Measurements from ENCODE around the gene BMP7.

BMP7 gene

GRCh38 chr20:57278457-57278856 lies 12.0 kb upstream of the BMP7 start:
- Histone ChIP-seq H2AFZ (ENCODE audit: low read length) (no peak overlapping the region), H2BK15ac (ENCODE audit: low read length) (no peak overlapping the region), H2BK120ac (ENCODE audit: low read depth, low read length) (no peak overlapping the region), H3K79me1 (ENCODE audit: low read depth, low read length) (no peaks in the 10 kb centered on the region), H4K8ac (ENCODE audit: low read depth, low read length) (no peak overlapping the region), H3K9ac (ENCODE audit: low read depth, low read length, poor library complexity) (no peak overlapping the region), H3K27me3 (ENCODE audit: control insufficient read depth in 3 of 3, insufficient read depth in 3 of 3, low read depth in 1 of 3, low read length in 3 of 3) (no peaks in the 10 kb centered on the region), H2BK12ac (ENCODE audit: low read length) (no peak overlapping the region), H2AK5ac (ENCODE audit: low read depth, low read length) (no peak overlapping the region), H2BK5ac (ENCODE audit: low read length) (no peak overlapping the region), H3K18ac (ENCODE audit: low read length) (no peak overlapping the region), H3K27ac (replicated peaks; ENCODE audit: low read length) (no peak overlapping the region), H3K14ac (ENCODE audit: low read length) (no peak overlapping the region), H3K23ac (ENCODE audit: low read depth, low read length, poor library complexity) (no peak overlapping the region), H3K4me3 (ENCODE audit: low read length in 2 of 2) (no peak overlapping the region), H3K36me3 (replicated peaks in 1 of 2; ENCODE audit: control insufficient read depth in 2 of 2, insufficient read depth in 2 of 2, low read length in 2 of 2) (no peaks in the 10 kb centered on the region), H3K9me3 (replicated peaks in 1 of 2; ENCODE audit: control insufficient read depth in 2 of 2, insufficient read depth in 1 of 2, low read depth in 1 of 2, low read length in 2 of 2) (no peaks in the 10 kb centered on the region), H3K4me2 (ENCODE audit: insufficient read depth, low read length, poor library complexity, severe bottlenecking) (no peak overlapping the region), H3K4ac (ENCODE audit: low read length) (no peak overlapping the region), H3K4me1 (ENCODE audit: control insufficient read depth in 2 of 2, insufficient read depth in 1 of 2, low read depth in 1 of 2, low read length in 2 of 2) (peaks cover 18 to 33% of the 10 kb centered on the region in 2 donors), H4K91ac (ENCODE audit: low read depth, low read length, poor library complexity) (no peak overlapping the region)
- DNase-seq (ENCODE audit: low spot score): no peak
- no CpG with 5 or more reads among the region's 9 CpGs for WGBS, 2 donors (ENCODE audit: extremely low coverage in 2 of 2, insufficient read length in 2 of 2, insufficient replicate concordance in 1 of 2)

GRCh38 chr20:57277398-57278105 lies 11.1 kb upstream of the BMP7 start:
- no peak overlapping the region for H3K27ac ChIP-seq (replicated peaks; ENCODE audit: low read length)
- no peak overlapping the region for H2BK15ac ChIP-seq (ENCODE audit: low read length)
- no peak overlapping the region for H3K4me3 ChIP-seq (ENCODE audit: low read length in 2 of 2)
- no peak overlapping the region for H3K4me2 ChIP-seq (ENCODE audit: insufficient read depth, low read length, poor library complexity, severe bottlenecking)
- H3K36me3 ChIP-seq (replicated peaks in 1 of 2; ENCODE audit: control insufficient read depth in 2 of 2, insufficient read depth in 2 of 2, low read length in 2 of 2): no peaks in the 10 kb centered on the region
- peak overlapping the region; percentile 49 for H3K18ac ChIP-seq (ENCODE audit: low read length)
- no peak overlapping the region for H3K9ac ChIP-seq (ENCODE audit: low read depth, low read length, poor library complexity)
- no peaks in the 10 kb centered on the region for H3K9me3 ChIP-seq (replicated peaks in 1 of 2; ENCODE audit: control insufficient read depth in 2 of 2, insufficient read depth in 1 of 2, low read depth in 1 of 2, low read length in 2 of 2)
- H3K79me1 ChIP-seq (ENCODE audit: low read depth, low read length): no peaks in the 10 kb centered on the region
- H3K4ac ChIP-seq (ENCODE audit: low read length): no peak overlapping the region
- no peak overlapping the region for H2BK5ac ChIP-seq (ENCODE audit: low read length)
- no peak overlapping the region for H2BK12ac ChIP-seq (ENCODE audit: low read length)
- H4K8ac ChIP-seq (ENCODE audit: low read depth, low read length): no peak overlapping the region
- peak overlapping the region; percentile 88 for H2AK5ac ChIP-seq (ENCODE audit: low read depth, low read length)
- no CpG with 5 or more reads among the region's 8 CpGs for WGBS, 2 donors (ENCODE audit: extremely low coverage in 2 of 2, insufficient read length in 2 of 2, insufficient replicate concordance in 1 of 2)
- H3K14ac ChIP-seq (ENCODE audit: low read length): no peak overlapping the region
- peaks cover 16 to 36% of the 10 kb centered on the region in 2 donors for H3K4me1 ChIP-seq (ENCODE audit: control insufficient read depth in 2 of 2, insufficient read depth in 1 of 2, low read depth in 1 of 2, low read length in 2 of 2)
- no peaks in the 10 kb centered on the region for H3K27me3 ChIP-seq (ENCODE audit: control insufficient read depth in 3 of 3, insufficient read depth in 3 of 3, low read depth in 1 of 3, low read length in 3 of 3)
- no peak overlapping the region for H2BK120ac ChIP-seq (ENCODE audit: low read depth, low read length)
- H4K91ac ChIP-seq (ENCODE audit: low read depth, low read length, poor library complexity): peak overlapping the region; percentile 41
- no peak overlapping the region for H2AFZ ChIP-seq (ENCODE audit: low read length)
- H3K23ac ChIP-seq (ENCODE audit: low read depth, low read length, poor library complexity): no peak overlapping the region
- no peak for DNase-seq (ENCODE audit: low spot score)

GRCh38 chr20:57276221-57276620 lies 9.8 kb upstream of the BMP7 start:
- Histone ChIP-seq H3K14ac (ENCODE audit: low read length) (no peak overlapping the region), H3K4ac (ENCODE audit: low read length) (no peak overlapping the region), H3K27ac (replicated peaks; ENCODE audit: low read length) (no peak overlapping the region), H3K9ac (ENCODE audit: low read depth, low read length, poor library complexity) (no peak overlapping the region), H2BK5ac (ENCODE audit: low read length) (no peak overlapping the region), H3K9me3 (replicated peaks in 1 of 2; ENCODE audit: control insufficient read depth in 2 of 2, insufficient read depth in 1 of 2, low read depth in 1 of 2, low read length in 2 of 2) (no peaks in the 10 kb centered on the region), H3K27me3 (ENCODE audit: control insufficient read depth in 3 of 3, insufficient read depth in 3 of 3, low read depth in 1 of 3, low read length in 3 of 3) (no peaks in the 10 kb centered on the region), H3K4me3 (ENCODE audit: low read length in 2 of 2) (no peak overlapping the region), H2AFZ (ENCODE audit: low read length) (no peak overlapping the region), H3K4me2 (ENCODE audit: insufficient read depth, low read length, poor library complexity, severe bottlenecking) (no peak overlapping the region), H3K18ac (ENCODE audit: low read length) (no peak overlapping the region), H4K8ac (ENCODE audit: low read depth, low read length) (no peak overlapping the region), H4K91ac (ENCODE audit: low read depth, low read length, poor library complexity) (no peak overlapping the region), H2AK5ac (ENCODE audit: low read depth, low read length) (no peak overlapping the region), H2BK120ac (ENCODE audit: low read depth, low read length) (no peak overlapping the region), H3K4me1 (ENCODE audit: control insufficient read depth in 2 of 2, insufficient read depth in 1 of 2, low read depth in 1 of 2, low read length in 2 of 2) (peaks cover 14 to 28% of the 10 kb centered on the region in 2 donors), H3K36me3 (replicated peaks in 1 of 2; ENCODE audit: control insufficient read depth in 2 of 2, insufficient read depth in 2 of 2, low read length in 2 of 2) (no peaks in the 10 kb centered on the region), H3K79me1 (ENCODE audit: low read depth, low read length) (no peaks in the 10 kb centered on the region), H3K23ac (ENCODE audit: low read depth, low read length, poor library complexity) (no peak overlapping the region), H2BK15ac (ENCODE audit: low read length) (no peak overlapping the region), H2BK12ac (ENCODE audit: low read length) (no peak overlapping the region)
- WGBS, 2 donors (ENCODE audit: extremely low coverage in 2 of 2, insufficient read length in 2 of 2, insufficient replicate concordance in 1 of 2): no CpG with 5 or more reads among the region's 5 CpGs
- no peak for DNase-seq (ENCODE audit: low spot score)

- Histone ChIP-seq H4K8ac (ENCODE audit: low read depth, low read length) (no peak overlapping the region), H2BK120ac (ENCODE audit: low read depth, low read length) (no peak overlapping the region), H2BK12ac (ENCODE audit: low read length) (no peak overlapping the region), H2BK5ac (ENCODE audit: low read length) (no peak overlapping the region), H3K4ac (ENCODE audit: low read length) (no peak overlapping the region), H3K4me3 (ENCODE audit: low read length in 2 of 2) (no peak overlapping the region), H3K36me3 (replicated peaks in 1 of 2; ENCODE audit: control insufficient read depth in 2 of 2, insufficient read depth in 2 of 2, low read length in 2 of 2) (no peaks in the 10 kb centered on the region), H3K79me1 (ENCODE audit: low read depth, low read length) (no peaks in the 10 kb centered on the region), H2AK5ac (ENCODE audit: low read depth, low read length) (no peak overlapping the region), H3K4me1 (ENCODE audit: control insufficient read depth in 2 of 2, insufficient read depth in 1 of 2, low read depth in 1 of 2, low read length in 2 of 2) (peaks cover 14 to 27% of the 10 kb centered on the region in 2 donors), H3K9me3 (replicated peaks in 1 of 2; ENCODE audit: control insufficient read depth in 2 of 2, insufficient read depth in 1 of 2, low read depth in 1 of 2, low read length in 2 of 2) (no peaks in the 10 kb centered on the region), H3K27me3 (ENCODE audit: control insufficient read depth in 3 of 3, insufficient read depth in 3 of 3, low read depth in 1 of 3, low read length in 3 of 3) (no peaks in the 10 kb centered on the region), H2BK15ac (ENCODE audit: low read length) (no peak overlapping the region), H2AFZ (ENCODE audit: low read length) (no peak overlapping the region), H3K27ac (replicated peaks; ENCODE audit: low read length) (no peak overlapping the region), H4K91ac (ENCODE audit: low read depth, low read length, poor library complexity) (no peak overlapping the region), H3K23ac (ENCODE audit: low read depth, low read length, poor library complexity) (no peak overlapping the region), H3K4me2 (ENCODE audit: insufficient read depth, low read length, poor library complexity, severe bottlenecking) (no peak overlapping the region), H3K14ac (ENCODE audit: low read length) (no peak overlapping the region), H3K18ac (ENCODE audit: low read length) (no peak overlapping the region), H3K9ac (ENCODE audit: low read depth, low read length, poor library complexity) (no peak overlapping the region)
- no peak for DNase-seq (ENCODE audit: low spot score)
- no CpG with 5 or more reads among the region's 5 CpGs for WGBS, 2 donors (ENCODE audit: extremely low coverage in 2 of 2, insufficient read length in 2 of 2, insufficient replicate concordance in 1 of 2)
Measured at GRCh38 chr20:57275813-57276212, 9.4 kb upstream of the BMP7 start.

Data from neuronal stem cell (in vitro differentiated cells).